ENCODE data around the gene ARHGAP6.
"Not testable (repeated sequence)": the region's sequence is repeated elsewhere in the genome, so short reads cannot be mapped to it uniquely, and the experiment has no call there.

Gene ARHGAP6

DNA sequence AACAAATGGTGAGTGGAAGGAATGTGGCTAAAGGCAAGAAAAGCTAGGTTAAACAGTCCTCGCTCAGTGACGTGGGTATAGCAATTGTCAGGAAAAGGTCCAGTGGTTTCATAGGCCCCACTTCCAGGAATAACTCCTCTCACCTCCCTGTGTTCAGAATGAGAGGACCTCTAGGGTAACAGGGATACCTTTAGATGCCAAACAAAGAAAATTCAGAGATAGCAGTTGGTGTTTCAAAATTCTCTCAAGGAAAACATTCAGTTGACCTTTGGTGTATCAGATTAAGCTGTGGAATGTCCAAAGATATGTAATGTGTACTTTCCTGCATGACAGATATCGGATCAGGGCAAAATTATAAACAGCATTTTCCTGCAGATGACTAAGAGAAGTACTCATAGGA is 155.9 kb downstream of the ARHGAP6 start:
- H3K4me1 Mint-ChIP-seq (ENCODE audit: low read depth in 2 of 2), result no peaks in the 10 kb centered on the region
- no peaks in the 10 kb centered on the region for H3K9me3 Mint-ChIP-seq
- DNase-seq, result no peak
- no peak overlapping the region for H3K4me3 Mint-ChIP-seq
- ATAC-seq (replicated peaks), result no peak
- peaks cover 0 to 12% of the 10 kb centered on the region in 2 donors for H3K27me3 Mint-ChIP-seq
- H3K27ac Mint-ChIP-seq, result no peak overlapping the region
- H3K36me3 Mint-ChIP-seq (ENCODE audit: insufficient read depth), result peaks cover 3% of the 10 kb centered on the region

DNA sequence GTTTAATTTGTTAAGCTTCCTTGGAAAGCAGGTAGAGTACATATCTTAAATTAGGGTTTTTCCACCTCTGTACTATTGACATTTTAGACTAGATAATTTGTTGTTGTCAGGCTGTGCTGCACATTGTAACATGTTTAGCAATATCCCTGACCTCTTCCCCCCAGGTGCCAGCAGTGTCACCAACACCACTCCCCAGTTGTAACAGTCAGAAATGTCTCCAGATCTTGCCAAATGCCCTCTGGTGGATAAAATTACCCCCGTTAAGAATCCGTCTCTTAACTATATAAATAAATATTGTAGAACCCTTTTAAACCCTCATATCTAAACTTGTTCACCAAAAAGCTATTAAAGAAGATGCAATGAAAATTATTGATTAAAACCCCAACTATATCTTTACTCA is 161.5 kb downstream of the ARHGAP6 start:
- ATAC-seq (replicated peaks), result no peak
- Mint-ChIP-seq H3K4me1 (ENCODE audit: low read depth in 2 of 2) (no peaks in the 10 kb centered on the region), H3K27ac (no peak overlapping the region), H3K4me3 (no peak overlapping the region), H3K9me3 (no peaks in the 10 kb centered on the region), H3K27me3 (peaks cover 0 to 7% of the 10 kb centered on the region in 2 donors), H3K36me3 (ENCODE audit: insufficient read depth) (no peaks in the 10 kb centered on the region)
- DNase-seq, result no peak

DNA sequence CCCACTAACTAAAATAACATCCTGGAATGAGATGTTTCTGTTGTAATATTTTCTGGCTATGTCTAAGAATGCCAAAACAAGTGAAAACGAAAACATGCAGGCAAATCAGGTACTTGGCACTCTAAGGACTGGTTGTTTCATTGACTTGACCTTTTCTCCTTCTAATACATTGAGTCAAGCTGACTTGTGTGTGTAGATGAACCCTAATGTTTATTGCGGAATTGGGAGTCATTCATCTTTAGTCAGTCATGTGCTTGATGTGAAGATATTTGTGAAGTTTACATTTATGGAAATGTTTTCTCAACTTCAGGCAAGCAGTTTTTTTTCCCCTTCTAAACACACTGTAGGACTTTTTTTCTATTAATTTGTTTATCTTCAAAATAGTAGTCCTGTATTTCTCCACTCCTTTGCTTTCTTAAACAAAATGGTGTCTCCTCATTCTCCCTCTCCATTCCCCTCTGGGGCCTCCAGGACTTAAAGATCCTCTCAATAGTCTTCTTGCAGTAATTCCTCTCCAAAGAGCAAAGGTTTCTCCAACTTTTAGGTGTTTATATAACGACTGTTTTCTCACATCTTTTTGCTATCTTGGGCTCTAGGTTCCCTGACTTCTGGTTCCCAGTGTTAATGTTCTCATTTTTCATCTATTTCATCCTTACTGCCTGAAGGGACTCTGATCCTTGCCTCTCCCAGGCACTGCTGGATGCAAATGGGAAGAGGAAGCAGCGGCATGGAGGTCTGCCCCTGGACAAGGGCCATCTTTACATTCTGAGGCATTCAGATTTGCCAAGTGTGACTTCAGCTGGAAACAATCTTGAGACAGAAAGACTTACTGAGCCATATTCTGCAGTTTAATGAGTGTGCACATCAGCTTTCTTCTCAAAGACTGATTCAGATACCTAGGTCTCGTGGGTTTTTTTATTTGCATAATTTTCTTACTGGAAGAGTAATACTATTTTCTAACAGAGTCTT is 166.4 kb downstream of the ARHGAP6 start:
- Mint-ChIP-seq H3K27ac (no peak overlapping the region), H3K36me3 (ENCODE audit: insufficient read depth) (no peaks in the 10 kb centered on the region), H3K4me1 (ENCODE audit: low read depth in 2 of 2) (no peaks in the 10 kb centered on the region), H3K9me3 (no peaks in the 10 kb centered on the region), H3K4me3 (no peak overlapping the region), H3K27me3 (no peaks in the 10 kb centered on the region)
- ATAC-seq (replicated peaks) (no peak), DNase-seq (no peak)

DNA sequence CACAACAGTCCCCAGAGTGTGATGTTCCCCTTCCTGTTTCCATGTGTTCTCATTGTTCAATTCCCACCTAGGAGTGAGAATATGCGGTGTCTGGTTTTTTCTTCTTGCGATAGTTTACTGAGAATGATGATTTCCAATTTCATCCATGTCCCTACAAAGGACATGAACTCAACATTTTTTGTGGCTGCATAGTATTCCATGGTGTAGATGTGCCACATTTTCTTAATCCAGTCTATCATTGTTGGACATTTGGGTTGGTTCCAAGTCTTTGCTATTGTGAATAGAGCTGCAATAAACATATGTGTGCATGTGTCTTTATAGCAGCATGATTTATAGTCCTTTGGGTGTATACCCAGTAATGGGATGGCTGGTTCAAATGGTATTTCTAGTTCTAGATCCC is 174.3 kb downstream of the ARHGAP6 start:
- DNase-seq; H3K36me3 Mint-ChIP-seq (ENCODE audit: insufficient read depth); H3K4me3 Mint-ChIP-seq; H3K4me1 Mint-ChIP-seq (ENCODE audit: low read depth in 2 of 2); H3K27me3 Mint-ChIP-seq; H3K9me3 Mint-ChIP-seq; ATAC-seq (replicated peaks); H3K27ac Mint-ChIP-seq: not testable (repeated sequence)

DNA sequence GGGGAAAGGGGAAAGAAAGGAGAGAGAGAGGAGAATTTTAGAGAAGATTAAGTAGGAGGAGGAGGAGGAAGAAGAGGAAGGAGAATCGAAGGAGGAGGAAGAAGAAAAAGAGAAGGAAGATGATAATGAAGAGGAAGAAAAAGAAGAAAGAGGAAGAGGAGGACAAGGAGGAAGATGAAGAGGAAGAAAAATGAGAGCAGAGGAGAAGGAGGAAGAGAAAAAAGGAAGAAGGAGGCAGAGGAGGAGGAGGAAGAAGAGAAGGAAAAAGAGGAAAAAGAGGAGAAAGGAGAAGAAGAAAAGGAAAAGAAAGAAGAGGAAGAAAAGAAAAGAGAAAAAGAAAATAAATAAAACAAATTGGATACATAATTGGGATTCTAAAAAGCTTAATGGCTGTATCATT is 181.4 kb downstream of the ARHGAP6 start:
- Mint-ChIP-seq H3K4me3 (no peak overlapping the region), H3K36me3 (ENCODE audit: insufficient read depth) (no peaks in the 10 kb centered on the region), H3K4me1 (ENCODE audit: low read depth in 2 of 2) (no peaks in the 10 kb centered on the region), H3K9me3 (no peaks in the 10 kb centered on the region), H3K27me3 (peaks cover 0 to 13% of the 10 kb centered on the region in 2 donors), H3K27ac (no peak overlapping the region)
- no peak for DNase-seq
- ATAC-seq (replicated peaks), result no peak

DNA sequence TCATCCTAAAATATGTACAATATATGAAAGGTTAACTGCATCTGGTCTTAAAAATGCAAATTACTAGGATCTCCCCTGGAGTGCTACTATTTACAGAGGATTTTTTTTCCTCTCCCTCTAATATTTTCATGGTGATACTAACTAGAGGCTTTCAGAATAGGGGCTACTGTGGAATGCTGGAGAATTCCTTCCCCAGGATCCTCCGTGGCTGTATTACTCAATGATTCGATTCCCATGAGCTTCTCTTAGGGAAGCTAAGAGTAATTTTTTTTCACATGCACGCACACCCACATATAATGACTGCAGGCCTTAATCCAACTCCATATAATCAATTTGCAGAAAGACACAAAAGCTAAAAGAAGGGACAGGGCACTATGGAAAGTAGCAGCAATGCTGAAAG is 184.7 kb downstream of the ARHGAP6 start:
- Mint-ChIP-seq H3K27me3 (peaks cover 0 to 13% of the 10 kb centered on the region in 2 donors), H3K36me3 (ENCODE audit: insufficient read depth) (no peaks in the 10 kb centered on the region), H3K27ac (no peak overlapping the region), H3K4me3 (no peak overlapping the region), H3K9me3 (no peaks in the 10 kb centered on the region), H3K4me1 (ENCODE audit: low read depth in 2 of 2) (no peaks in the 10 kb centered on the region)
- DNase-seq, result no peak
- ATAC-seq (replicated peaks), result no peak

DNA sequence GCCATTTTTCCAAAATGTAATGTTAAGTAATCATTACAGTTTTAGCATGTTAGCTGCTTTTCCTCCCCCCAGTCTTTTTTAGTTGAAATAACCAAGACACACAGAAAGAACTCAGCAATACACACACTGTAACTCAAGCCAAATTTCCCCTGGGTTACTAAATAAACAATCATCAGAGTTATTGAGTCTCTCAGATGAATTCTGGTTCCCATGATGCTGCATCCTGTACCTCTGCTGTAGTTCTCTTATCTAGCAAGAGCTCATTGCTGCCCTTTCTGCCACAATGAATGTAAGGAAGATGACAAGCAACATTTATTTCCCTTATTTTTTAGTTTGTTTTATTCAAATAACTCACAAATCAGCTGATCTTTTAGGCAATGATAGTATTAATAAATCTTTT is 185.1 kb downstream of the ARHGAP6 start:
- no peak for DNase-seq
- no peak for ATAC-seq (replicated peaks)
- Mint-ChIP-seq H3K9me3 (no peaks in the 10 kb centered on the region), H3K27me3 (peaks cover 0 to 13% of the 10 kb centered on the region in 2 donors), H3K27ac (no peak overlapping the region), H3K4me1 (ENCODE audit: low read depth in 2 of 2) (no peaks in the 10 kb centered on the region), H3K36me3 (ENCODE audit: insufficient read depth) (no peaks in the 10 kb centered on the region), H3K4me3 (no peak overlapping the region)

DNA sequence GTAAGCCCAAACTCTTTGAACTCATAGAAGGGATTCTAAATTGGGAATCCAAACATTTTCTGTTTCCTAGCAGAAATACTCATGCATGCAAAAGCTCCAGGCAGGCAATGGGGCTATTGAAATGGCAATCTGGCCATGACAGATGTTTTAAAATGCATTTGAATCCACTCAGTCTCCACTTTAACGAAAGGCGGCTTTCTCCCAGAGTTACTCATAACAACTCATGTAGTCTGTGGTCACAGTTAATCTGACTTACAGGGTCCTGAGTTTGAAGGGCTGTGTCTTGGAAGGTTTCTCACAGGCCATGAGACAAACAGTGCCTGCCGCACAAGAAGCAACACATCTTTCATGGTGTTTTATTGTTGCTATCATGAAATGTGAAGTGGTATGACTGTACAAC is 186.8 kb downstream of the ARHGAP6 start:
- H3K4me3 Mint-ChIP-seq, result no peak overlapping the region

DNA sequence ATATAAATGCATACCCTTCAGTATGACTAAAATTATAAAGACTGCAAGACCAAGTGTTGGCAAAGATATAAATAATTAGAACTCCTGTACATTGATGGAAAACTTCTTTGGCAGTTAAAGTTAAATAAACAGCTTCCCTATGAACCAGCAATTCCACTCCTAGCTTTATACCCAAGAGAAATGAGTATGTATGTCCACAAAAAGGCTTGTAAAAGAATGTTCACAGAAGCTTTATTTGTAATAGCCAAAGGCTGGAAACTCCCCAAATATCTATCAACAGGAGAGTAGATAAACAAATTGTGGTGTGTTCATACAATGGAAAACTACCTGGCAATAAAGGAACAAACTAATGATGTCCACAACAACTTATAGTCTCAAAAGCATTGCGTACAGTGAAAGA is 187.7 kb downstream of the ARHGAP6 start:
- ATAC-seq (replicated peaks), result no peak
- Mint-ChIP-seq H3K36me3 (ENCODE audit: insufficient read depth) (no peaks in the 10 kb centered on the region), H3K4me1 (ENCODE audit: low read depth in 2 of 2) (no peaks in the 10 kb centered on the region)

More for the DNA sequence above, 186.8 kb downstream of the ARHGAP6 start:
- no peak overlapping the region for H3K27ac Mint-ChIP-seq
- H3K36me3 Mint-ChIP-seq (ENCODE audit: insufficient read depth), result no peaks in the 10 kb centered on the region
- H3K9me3 Mint-ChIP-seq, result no peaks in the 10 kb centered on the region
- H3K4me1 Mint-ChIP-seq (ENCODE audit: low read depth in 2 of 2), result no peaks in the 10 kb centered on the region
- peaks cover 0 to 13% of the 10 kb centered on the region in 2 donors for H3K27me3 Mint-ChIP-seq
- ATAC-seq (replicated peaks) (no peak), DNase-seq (no peak)

DNA sequence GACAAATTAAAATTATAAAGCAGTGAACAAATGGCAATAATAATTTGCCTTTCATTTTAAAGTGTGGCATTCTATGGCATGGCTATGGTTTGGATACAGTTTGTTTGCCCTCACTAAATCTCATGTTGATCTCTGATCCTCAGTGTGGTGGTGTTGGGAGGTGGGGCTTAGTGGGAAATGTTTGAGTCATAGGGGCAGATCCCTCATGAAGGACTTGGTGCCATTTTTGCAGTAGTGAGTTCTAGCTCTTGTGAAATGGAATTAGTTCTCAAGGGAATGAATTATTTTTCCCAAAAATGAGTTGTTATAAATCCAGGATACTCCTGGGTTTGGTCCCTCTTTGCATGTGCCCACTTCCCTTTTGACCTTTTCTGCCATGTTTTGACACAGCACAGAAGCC is 191.1 kb downstream of the ARHGAP6 start:
- H3K4me3 Mint-ChIP-seq, result no peak overlapping the region
- H3K27me3 Mint-ChIP-seq, result no peaks in the 10 kb centered on the region
- no peaks in the 10 kb centered on the region for H3K36me3 Mint-ChIP-seq (ENCODE audit: insufficient read depth)
- ATAC-seq (replicated peaks), result no peak
- DNase-seq, result no peak
- H3K27ac Mint-ChIP-seq, result no peak overlapping the region
- H3K4me1 Mint-ChIP-seq (ENCODE audit: low read depth in 2 of 2), result no peaks in the 10 kb centered on the region
- H3K9me3 Mint-ChIP-seq, result no peaks in the 10 kb centered on the region

More for the DNA sequence above, 187.7 kb downstream of the ARHGAP6 start:
- DNase-seq, result no peak
- Mint-ChIP-seq H3K9me3 (no peaks in the 10 kb centered on the region), H3K27ac (no peak overlapping the region), H3K27me3 (peaks cover 0 to 6% of the 10 kb centered on the region in 2 donors), H3K4me3 (no peak overlapping the region)

DNA sequence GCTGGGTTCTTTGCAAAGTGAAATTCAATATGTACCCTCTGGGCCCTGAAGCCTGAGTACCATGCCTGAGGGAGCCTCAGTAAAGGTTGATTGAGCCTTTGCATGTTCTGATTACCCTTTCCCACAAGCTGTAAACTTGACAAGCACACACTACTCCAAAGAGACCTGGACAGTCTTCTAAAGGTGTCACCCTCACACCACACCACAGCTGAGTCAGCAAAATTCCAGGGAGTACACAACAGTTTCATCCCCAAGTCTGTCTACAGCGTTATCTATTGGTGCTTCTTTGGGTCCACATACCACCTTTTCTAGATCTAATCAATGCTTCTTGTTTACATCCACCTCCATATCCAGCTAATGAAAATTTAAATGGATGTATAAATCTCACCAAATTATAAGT is 191.7 kb downstream of the ARHGAP6 start:
- ATAC-seq (replicated peaks) (no peak), DNase-seq (no peak)
- Mint-ChIP-seq H3K36me3 (ENCODE audit: insufficient read depth) (no peaks in the 10 kb centered on the region), H3K4me3 (no peak overlapping the region), H3K27ac (no peak overlapping the region), H3K9me3 (no peaks in the 10 kb centered on the region), H3K4me1 (ENCODE audit: low read depth in 2 of 2) (no peaks in the 10 kb centered on the region), H3K27me3 (no peaks in the 10 kb centered on the region)

DNA sequence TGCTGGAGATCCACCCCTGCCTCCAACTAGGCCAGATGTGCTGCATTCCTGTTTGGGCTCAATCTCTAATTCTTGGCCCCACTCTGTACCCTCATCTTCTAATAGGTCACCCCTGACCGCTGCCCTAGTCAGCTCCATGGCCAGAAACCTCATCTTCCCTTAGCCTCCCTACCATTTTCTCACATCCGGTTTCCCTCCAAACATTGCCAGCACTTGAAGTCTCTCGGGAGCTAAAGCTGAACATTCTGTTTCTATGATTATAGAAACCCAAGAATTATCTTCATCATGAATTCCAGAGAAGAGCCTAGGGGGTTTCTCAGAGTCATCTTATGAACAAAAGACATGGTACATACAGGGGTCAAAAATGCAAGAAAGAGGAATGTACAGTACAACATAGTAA is 192.8 kb downstream of the ARHGAP6 start:
- Mint-ChIP-seq H3K4me1 (ENCODE audit: low read depth in 2 of 2) (no peaks in the 10 kb centered on the region), H3K36me3 (ENCODE audit: insufficient read depth) (no peaks in the 10 kb centered on the region), H3K27me3 (no peaks in the 10 kb centered on the region), H3K9me3 (no peaks in the 10 kb centered on the region), H3K4me3 (no peak overlapping the region), H3K27ac (no peak overlapping the region)
- ATAC-seq (replicated peaks) (no peak), DNase-seq (no peak)

DNA sequence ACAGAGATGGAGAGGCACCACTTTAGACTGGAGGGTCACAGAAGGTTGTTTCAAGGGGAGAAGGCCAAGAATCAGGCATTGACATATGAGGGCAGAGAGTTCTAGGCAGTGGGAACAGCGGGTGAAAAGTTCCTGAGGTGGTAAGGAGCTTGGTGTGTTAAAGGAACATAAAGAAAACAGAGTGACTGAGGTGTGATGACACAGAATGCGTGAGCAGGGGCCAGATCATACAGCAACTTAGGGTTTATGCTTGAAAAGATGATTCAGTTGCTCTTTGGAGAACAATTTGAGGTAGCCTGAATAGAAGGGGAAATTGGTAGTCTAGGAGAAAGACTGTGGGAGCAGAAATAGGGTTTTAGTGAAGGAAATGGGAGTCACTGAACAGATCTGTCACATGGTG is 193.3 kb downstream of the ARHGAP6 start:
- no peak for ATAC-seq (replicated peaks)
- no peaks in the 10 kb centered on the region for H3K4me1 Mint-ChIP-seq (ENCODE audit: low read depth in 2 of 2)
- H3K4me3 Mint-ChIP-seq, result no peak overlapping the region
- no peaks in the 10 kb centered on the region for H3K27me3 Mint-ChIP-seq
- DNase-seq, result no peak
- H3K9me3 Mint-ChIP-seq, result no peaks in the 10 kb centered on the region
- H3K36me3 Mint-ChIP-seq (ENCODE audit: insufficient read depth), result no peaks in the 10 kb centered on the region
- no peak overlapping the region for H3K27ac Mint-ChIP-seq

DNA sequence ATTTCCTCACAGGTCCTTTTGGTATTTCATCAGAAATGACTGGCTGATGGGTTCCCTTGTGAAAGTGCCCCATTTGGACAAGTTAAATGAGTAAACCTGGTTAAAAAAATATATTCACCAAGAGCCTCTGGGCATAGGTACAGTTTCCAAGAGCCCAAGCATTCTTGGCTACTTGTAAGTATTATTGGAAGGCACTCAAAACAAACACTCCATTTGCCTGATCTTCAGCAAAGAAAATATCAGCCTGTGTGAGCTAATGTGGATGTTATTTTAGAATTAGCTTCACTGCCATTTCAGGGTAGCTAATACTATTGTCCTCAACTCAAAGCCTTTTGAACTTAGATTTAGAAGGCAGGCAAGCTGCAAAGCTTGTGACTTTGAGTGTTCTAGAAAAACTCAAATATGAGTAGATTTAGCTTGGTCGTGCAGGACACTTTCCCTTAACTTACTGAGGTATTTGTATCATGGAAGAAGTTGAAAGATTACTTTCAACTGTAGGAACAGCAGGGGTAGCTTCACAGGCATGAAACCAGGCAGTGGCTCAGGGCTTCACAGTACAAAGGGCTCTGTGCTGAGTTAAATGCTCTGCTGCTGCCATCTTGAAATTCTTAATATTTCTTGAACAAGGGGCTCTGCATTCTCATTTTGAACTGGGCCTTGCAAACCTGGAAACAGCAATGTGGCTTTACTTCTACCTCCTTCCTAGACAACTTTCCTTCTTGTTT is 195.3 kb downstream of the ARHGAP6 start:
- DNase-seq (no peak), ATAC-seq (replicated peaks) (no peak)
- H3K4me3 Mint-ChIP-seq, result no peak overlapping the region
- no peak overlapping the region for H3K27ac Mint-ChIP-seq
- H3K9me3 Mint-ChIP-seq, result no peaks in the 10 kb centered on the region
- no peaks in the 10 kb centered on the region for H3K27me3 Mint-ChIP-seq
- H3K36me3 Mint-ChIP-seq (ENCODE audit: insufficient read depth), result no peaks in the 10 kb centered on the region
- H3K4me1 Mint-ChIP-seq (ENCODE audit: low read depth in 2 of 2), result no peaks in the 10 kb centered on the region

Measured in effector memory CD8-positive, alpha-beta T cell (primary cell).